T-helper 2 cell (primary cell): ENCODE measurements around the gene BAK1.

Experiments used
- DNase-seq, 5 experiments: peaks; one replicate each; pipeline versions ENCODE4 v3.0.0 to v3.0.0-alpha.2; 2012 to 2022
- total RNA-seq, 2 donors: gene quantifications; one replicate each; lab custom pipeline; 2026; lab: John Stamatoyannopoulos, UW

Gene BAK1
- total RNA-seq, result 32.4 to 33.7 reads per million in 2 donors

DNA sequence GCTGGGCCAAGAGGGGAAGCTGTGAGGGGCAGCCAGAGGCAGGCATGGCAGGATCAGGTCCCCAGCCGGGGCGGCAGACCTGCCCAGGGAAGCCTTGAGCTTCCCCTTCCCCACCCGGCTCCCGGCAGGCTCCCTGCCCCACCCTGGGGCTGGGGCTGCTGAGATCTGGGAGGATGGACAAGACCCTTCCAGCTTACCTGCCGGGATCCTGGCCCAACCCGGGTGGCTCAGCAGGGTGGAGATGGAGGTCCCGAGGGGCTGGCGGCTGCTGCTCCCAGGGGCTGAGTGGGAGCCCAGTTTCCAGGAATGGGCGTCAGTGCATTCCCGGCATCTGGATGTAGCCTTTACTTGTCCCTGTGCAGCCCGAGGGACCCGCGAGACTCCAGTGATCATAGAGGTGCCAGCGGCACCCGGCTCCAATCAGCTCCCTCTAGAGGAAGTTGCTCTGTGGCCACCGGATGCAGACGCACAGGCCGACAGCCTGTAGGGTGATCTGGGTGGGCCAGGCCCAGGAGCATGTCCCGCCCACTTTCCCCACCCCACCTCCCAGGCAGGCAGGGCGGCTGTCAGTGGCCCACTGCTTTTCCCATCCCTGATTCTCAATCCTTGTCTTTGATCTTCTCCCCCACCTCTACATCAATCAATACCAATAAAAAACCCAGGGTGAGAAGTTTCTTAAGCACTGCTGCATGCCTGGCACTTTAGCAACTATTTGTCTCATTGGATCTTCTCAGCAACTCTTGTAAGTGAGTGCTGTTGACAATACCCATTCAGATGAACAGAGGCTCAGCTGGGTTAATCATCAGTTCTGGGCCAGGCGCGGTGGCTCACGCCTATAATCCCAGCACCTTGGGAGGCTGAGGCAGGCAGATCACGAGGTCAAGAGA, at the start of gene BAK1:
BAK1 (minus strand) TSS at position 449 of the 887 bp plus-strand sequence. CDS start 2,672 bp downstream, outside the sequence.
- DNase-seq, result peak; percentile 59 to 91 (median 75)

- no peak for DNase-seq
Observed at GRCh38 chr6:33628401-33628964, 48.4 kb upstream of the BAK1 start.

DNA sequence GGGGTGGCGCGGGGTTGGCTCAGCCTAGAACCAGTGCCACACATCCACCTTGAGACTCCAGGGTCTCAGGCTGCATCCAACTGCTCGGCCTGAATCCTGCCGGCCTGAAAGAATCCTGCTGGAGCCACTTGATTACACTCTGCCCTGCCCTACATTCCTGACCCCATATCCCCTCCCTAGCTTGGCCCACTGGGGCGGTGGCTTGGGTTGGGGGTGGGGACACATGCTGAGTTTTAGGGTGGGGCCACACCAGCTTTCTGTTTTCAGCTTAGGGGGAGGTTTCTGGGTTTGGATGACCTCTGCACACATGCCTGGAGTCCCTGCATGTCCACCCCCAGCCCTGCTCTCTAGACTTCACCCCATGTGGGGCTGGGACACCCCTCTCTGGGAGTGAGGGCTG, 47.8 kb upstream of the BAK1 start:
- no peak for DNase-seq

- no peak for DNase-seq
Observed at GRCh38 chr6:33624856-33625255, 44.8 kb upstream of the BAK1 start.

- DNase-seq, result no peak
Observed at GRCh38 chr6:33623895-33624381, 43.9 kb upstream of the BAK1 start.

DNA sequence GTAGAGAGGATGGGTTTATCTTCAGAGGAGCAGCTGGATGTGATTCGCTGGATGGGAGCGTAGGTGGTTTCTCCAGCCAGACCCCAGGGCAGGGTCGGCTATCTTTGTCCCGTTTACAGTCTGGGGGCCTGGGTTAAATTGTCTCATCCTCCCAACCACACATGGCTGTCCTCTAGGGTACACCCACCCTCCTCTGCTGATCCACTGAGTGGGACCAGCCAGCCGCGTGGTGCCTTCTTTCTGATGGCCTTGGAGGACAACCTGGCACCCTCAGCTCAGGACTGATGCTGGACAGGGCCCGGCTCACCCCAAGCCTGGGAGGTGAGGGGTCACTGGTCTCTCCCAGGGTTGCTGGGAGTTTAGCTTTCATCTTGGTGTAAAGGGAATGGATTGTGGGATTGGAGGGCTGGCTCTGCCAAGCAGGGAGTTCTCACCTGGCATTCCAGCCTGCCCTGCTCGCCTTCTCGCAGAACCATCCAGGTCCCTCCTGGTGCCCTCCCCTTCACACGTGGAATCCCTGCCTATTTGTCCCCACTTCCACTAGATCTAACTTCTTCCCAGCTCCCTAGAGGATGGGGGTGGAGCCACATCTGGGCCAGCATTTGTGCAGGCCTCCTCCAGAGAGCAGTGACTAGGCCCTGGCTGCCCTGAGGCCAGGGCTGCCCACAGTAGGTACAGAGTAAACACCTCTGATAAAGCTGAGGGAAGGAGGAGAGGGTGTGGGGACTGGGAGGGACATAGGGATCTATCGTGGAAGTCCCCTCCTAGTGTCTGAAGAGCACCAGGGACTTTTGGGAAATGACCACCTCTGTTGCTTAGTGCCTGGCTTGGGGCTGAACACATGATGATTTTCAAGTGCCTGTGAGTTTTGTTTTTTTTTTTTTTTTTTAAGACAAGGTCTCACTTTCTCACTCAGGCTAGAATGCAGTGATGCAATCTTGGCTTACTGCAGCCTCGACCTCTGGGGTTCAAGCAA, 42.7 kb upstream of the BAK1 start:
- peak in 1 of 5 experiments; percentile 15 for DNase-seq

DNA sequence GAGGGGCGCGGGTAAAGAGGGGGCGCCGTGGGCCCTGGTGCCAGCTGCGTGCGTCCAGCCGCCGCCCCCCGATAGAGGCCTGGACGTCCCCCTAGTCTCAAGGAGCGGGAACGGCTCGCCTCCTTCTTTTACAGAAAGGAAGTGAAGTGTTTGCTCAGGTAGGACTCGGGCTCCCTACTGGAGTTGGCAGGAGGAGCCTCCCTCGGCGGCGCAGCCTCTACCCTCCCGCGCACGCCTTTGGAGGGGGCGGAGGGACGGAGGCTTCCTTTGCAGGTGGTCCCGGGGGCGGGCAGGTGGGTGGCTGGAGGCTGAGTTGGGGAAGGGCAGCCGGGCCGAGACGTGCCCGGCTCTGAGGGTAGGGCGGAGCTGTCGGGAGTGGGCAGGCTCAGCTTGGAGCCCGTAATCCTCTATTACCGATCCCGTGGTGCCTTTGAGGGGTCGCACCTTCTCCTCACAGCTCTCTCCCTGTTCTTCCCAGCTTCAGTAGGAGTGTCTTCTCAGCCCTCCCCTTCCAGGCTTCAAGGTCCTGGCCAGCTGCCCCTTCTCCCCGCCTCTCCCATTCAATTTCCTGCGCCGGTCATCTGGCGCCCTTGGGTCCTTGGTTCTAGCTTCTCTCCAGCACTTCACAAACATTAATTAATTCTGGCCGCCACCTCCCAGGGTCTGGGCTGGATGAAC, 41.8 kb upstream of the BAK1 start:
- DNase-seq, result peak in 4 of 5 experiments; percentile 17 to 47 (median 32)

DNA sequence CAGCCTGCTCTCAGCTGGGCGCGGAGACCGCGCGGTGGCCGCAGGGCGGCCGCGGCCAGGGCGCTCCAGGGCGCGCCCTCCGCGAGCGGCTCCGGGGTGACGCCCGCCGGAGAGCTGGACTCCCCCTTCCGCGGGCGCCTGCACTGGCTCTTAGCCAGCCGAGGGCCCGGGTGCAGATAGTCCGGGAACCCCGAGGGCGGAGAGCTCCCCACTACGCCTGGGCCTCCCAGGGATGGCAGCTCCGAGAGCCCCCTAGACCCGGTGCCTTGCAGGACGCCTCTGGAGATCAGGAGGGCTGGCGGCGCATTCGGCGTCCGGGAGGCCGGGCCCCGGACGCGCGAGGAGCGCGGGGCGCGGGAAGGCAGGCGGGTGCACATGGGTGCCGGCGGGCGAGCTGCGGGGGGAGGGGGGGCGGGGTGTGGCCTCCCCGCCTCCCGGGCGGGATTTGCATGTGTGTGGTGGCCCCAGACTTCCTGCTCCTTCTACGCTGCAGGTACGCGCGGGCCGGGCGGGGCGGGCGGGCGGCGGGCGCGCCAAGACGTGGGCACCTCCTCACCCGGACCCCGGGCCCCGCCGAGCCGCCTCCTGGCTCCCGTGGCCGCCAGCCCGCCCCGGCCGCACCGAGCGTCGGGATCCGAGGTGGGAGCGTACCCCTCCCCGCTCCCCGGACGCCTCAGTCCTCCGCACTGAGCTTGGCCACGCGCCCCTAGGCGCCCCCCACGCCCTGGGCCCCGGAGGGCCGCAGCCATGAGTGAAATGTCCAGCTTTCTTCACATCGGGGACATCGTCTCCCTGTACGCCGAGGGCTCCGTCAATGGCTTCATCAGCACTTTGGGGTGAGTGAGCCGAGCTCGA, 41.0 kb upstream of the BAK1 start, which contains the start of gene ITPR3:
ITPR3 (plus strand) TSS at position 467 of the 855 bp plus-strand sequence; CDS start at position 748, 281 bp downstream.
- peak; percentile 58 to 94 (median 72) for DNase-seq

- peak in 3 of 5 experiments; percentile 17 to 47 (median 28) for DNase-seq
Observed at GRCh38 chr6:33620158-33620855, 40.2 kb upstream of the BAK1 start.

DNA sequence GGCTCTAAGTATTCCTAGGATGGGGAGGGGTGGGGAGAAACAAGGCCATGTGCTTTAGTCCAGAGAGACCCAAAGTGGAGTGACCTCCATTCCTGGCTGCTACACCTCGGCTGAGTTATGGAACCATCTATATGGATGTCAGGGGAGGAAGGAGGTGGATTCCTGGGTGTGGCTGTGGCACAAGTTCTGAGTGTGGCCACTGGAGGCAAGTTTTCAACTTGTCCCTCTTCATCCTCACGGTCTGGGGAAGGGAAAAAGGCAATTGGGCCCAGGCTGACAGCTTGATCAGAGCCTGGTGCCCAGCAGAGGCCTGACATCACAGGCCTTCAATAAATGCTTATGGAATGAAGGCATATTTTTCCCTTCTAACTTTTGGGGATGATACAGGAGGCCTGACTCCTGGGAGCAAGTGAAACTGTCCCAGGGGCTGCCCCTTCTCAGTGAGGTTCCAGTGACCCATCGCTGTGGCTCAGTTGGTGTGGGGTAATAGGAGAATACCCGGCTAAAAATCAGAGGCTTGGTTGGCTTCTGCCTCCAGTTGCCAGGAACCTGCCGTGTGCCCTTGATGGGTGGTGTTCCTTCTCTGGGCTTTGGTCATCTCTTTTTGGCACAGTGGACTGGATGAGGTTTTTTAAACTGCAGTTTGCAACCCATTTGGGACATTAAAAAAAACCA, 39.2 kb upstream of the BAK1 start:
- DNase-seq, result no peak

GRCh38 chr6:33616913-33617312, 36.8 kb upstream of the BAK1 start:
- peak in 2 of 5 experiments; percentile 35 to 51 for DNase-seq

DNA sequence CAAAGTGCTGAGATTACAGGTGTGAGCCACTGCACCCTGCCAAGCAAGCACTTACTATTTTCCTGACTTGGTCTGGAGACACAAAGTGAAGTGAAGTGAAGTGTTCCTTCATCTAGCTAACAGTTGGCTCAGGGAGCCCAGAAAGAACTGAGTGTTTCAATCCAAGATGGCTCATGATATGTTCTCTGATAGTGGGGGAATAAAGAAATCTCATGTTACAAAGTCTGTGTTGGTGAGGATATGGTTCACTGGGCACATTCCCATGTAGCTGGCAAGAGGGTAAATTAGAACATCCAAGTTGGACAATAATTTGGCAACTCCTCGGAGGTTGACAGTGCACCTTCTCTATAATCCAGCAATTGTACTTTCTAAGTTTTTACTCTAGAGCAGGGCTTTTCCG, 36.0 kb upstream of the BAK1 start:
- DNase-seq, result no peak

- no peak for DNase-seq
Observed at GRCh38 chr6:33613795-33614168, 33.7 kb upstream of the BAK1 start.

- DNase-seq, result no peak
Observed at GRCh38 chr6:33613146-33613794, 33.2 kb upstream of the BAK1 start.

GRCh38 chr6:33610779-33611732, 31.0 kb upstream of the BAK1 start:
- DNase-seq, result no peak

- DNase-seq, result no peak
Observed at GRCh38 chr6:33610067-33610466, 30.0 kb upstream of the BAK1 start.

- DNase-seq, result no peak
Observed at GRCh38 chr6:33609528-33609927, 29.5 kb upstream of the BAK1 start.

DNA sequence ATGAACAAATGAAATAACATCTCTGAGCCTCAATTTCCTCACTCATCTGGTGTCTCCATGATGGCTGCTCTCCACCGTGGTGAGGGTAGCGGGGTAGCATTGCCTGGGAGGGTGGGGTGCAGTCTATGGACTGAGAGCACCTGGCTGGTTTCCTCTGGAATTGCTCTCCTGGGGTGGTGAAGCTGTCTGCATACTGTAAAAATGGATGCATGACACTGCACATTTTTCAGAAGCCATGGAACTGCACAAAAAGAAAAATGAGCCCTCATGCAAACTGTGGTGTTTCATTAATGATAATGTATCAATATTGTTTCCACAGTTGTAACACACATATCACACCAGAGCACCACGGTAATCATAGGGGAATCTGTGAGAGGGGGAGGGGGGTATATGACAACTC, 28.9 kb upstream of the BAK1 start:
- DNase-seq, result no peak
